HEK293 (cell line): ENCODE data around the gene RPGR.

Experiments used
- BCL11A ChIP-seq: fragments of 450-650 bp; formaldehyde crosslinking; IDR thresholded peaks from 2 replicates; pipeline ENCODE4 v1.5.1; 2016; ENCODE audit warnings: low read depth, missing biosample characterization, missing genetic modification characterization
- FEZF1 ChIP-seq: fragments of 450-650 bp; formaldehyde crosslinking; IDR thresholded peaks from 2 replicates; pipeline ENCODE4 v1.5.1; 2016; ENCODE audit warnings: missing biosample characterization, missing genetic modification characterization
- HOXA7 ChIP-seq: sonication (generic); formaldehyde crosslinking; IDR thresholded peaks from 2 replicates; pipeline ENCODE4 v1.8.1; 2022; ENCODE audit warnings: missing genetic modification reagents, borderline replicate concordance
- KLF9 ChIP-seq: fragments of 450-650 bp; formaldehyde crosslinking; IDR thresholded peaks from 2 replicates; pipeline ENCODE4 v1.5.1; 2016; ENCODE audit warnings: missing biosample characterization, missing genetic modification characterization, low read depth
- OVOL3 ChIP-seq: fragments of 450-650 bp; formaldehyde crosslinking; IDR thresholded peaks from 2 replicates; pipeline ENCODE4 v1.5.1; 2016; ENCODE audit warnings: missing biosample characterization, missing genetic modification characterization
- PBX3 ChIP-seq: sonication (generic); formaldehyde crosslinking; IDR thresholded peaks from 2 replicates; pipeline ENCODE4 v1.8.1; 2022; ENCODE audit warnings: mild to moderate bottlenecking, moderate library complexity, missing genetic modification reagents
- PRDM1 ChIP-seq: fragments of 450-650 bp; formaldehyde crosslinking; IDR thresholded peaks from 2 replicates; pipeline ENCODE4; 2016; ENCODE audit warnings: missing biosample characterization, missing genetic modification characterization
- SCRT2 ChIP-seq: fragments of 450-650 bp; formaldehyde crosslinking; IDR thresholded peaks from 2 replicates; pipeline ENCODE4 v1.5.1; 2016; ENCODE audit warnings: missing biosample characterization, missing genetic modification characterization
- SP3 ChIP-seq: fragments of 450-650 bp; formaldehyde crosslinking; IDR thresholded peaks from 2 replicates; pipeline ENCODE4 v1.5.1; 2016; ENCODE audit warnings: missing biosample characterization, missing genetic modification characterization
- ZBTB10 ChIP-seq: fragments of 450-650 bp; formaldehyde crosslinking; IDR thresholded peaks from 2 replicates; pipeline ENCODE4 v1.5.1; 2016; ENCODE audit warnings: missing biosample characterization, missing genetic modification characterization
- ZBTB26 ChIP-seq: fragments of 450-650 bp; formaldehyde crosslinking; optimal IDR thresholded peaks from 2 replicates; pipeline ENCODE3; 2016; ENCODE audit warnings: missing biosample characterization, mild to moderate bottlenecking, missing genetic modification characterization
- ZNF10 ChIP-seq: fragments of 450-650 bp; formaldehyde crosslinking; IDR thresholded peaks from 2 replicates; pipeline ENCODE4 v1.5.1; 2017; ENCODE audit warnings: missing biosample characterization, missing genetic modification characterization
- ZNF121 ChIP-seq: fragments of 450-650 bp; formaldehyde crosslinking; IDR thresholded peaks from 2 replicates; pipeline ENCODE4 v1.5.1; 2016; ENCODE audit warnings: missing biosample characterization, missing genetic modification characterization
- ZNF169 ChIP-seq: fragments of 450-650 bp; formaldehyde crosslinking; IDR thresholded peaks from 2 replicates; pipeline ENCODE4 v1.5.1; 2016; ENCODE audit warnings: missing biosample characterization, missing genetic modification characterization
- ZNF174 ChIP-seq: fragments of 450-650 bp; formaldehyde crosslinking; IDR thresholded peaks from 2 replicates; pipeline ENCODE4 v1.5.0; 2017; ENCODE audit warnings: missing biosample characterization, mild to moderate bottlenecking, missing genetic modification characterization
- ZNF175 ChIP-seq: fragments of 450-650 bp; formaldehyde crosslinking; IDR thresholded peaks from 2 replicates; pipeline ENCODE4 v1.5.1; 2016; ENCODE audit warnings: missing biosample characterization, missing genetic modification characterization
- ZNF266 ChIP-seq: fragments of 450-650 bp; formaldehyde crosslinking; IDR thresholded peaks from 2 replicates; pipeline ENCODE4 v1.5.1; 2016; ENCODE audit warnings: missing biosample characterization, missing genetic modification characterization, low read depth
- ZNF488 ChIP-seq: fragments of 450-650 bp; formaldehyde crosslinking; IDR thresholded peaks from 2 replicates; pipeline ENCODE4 v1.5.1; 2016; ENCODE audit warnings: missing biosample characterization, missing genetic modification characterization
- ZNF514 ChIP-seq: fragments of 450-650 bp; formaldehyde crosslinking; IDR thresholded peaks from 2 replicates; pipeline ENCODE4 v1.5.1; 2016; ENCODE audit warnings: missing biosample characterization, missing genetic modification characterization
- ZNF521 ChIP-seq: fragments of 450-650 bp; formaldehyde crosslinking; IDR thresholded peaks from 2 replicates; pipeline ENCODE4 v1.5.1; 2017; ENCODE audit warnings: missing biosample characterization, mild to moderate bottlenecking, missing genetic modification characterization
- ZNF571 ChIP-seq: fragments of 450-650 bp; formaldehyde crosslinking; IDR thresholded peaks from 2 replicates; pipeline ENCODE4 v1.5.0; 2017; ENCODE audit warnings: missing biosample characterization, missing genetic modification characterization
- ZNF677 ChIP-seq: fragments of 450-650 bp; IDR thresholded peaks from 2 replicates; pipeline ENCODE4 v1.5.0; 2018; ENCODE audit warnings: missing biosample characterization, mild to moderate bottlenecking, missing genetic modification characterization, moderate library complexity
- ZNF843 ChIP-seq: fragments of 450-650 bp; formaldehyde crosslinking; IDR thresholded peaks from 2 replicates; pipeline ENCODE4 v1.5.1; 2016; ENCODE audit warnings: missing biosample characterization, missing genetic modification characterization
- ZSCAN16 ChIP-seq: fragments of 450-650 bp; formaldehyde crosslinking; IDR thresholded peaks from 2 replicates; pipeline ENCODE4 v1.5.1; 2016; ENCODE audit warnings: missing biosample characterization, missing genetic modification characterization
- ZXDB ChIP-seq: fragments of 450-650 bp; formaldehyde crosslinking; IDR thresholded peaks from 2 replicates; pipeline ENCODE4 v1.5.1; 2016; ENCODE audit warnings: missing biosample characterization, missing genetic modification characterization
- TF ChIP-seq, protein P1 (sequence below): fragments of 450-650 bp; formaldehyde crosslinking; IDR thresholded peaks from 2 replicates; pipeline ENCODE4 v1.5.1; 2016; ENCODE audit warnings: missing biosample characterization, missing genetic modification characterization
- TF ChIP-seq, protein P2 (sequence below): fragments of 450-650 bp; formaldehyde crosslinking; IDR thresholded peaks from 2 replicates; pipeline ENCODE4 v1.5.1; 2016; ENCODE audit warnings: missing biosample characterization, missing genetic modification characterization
- TF ChIP-seq, protein P3 (sequence below): IDR thresholded peaks from 2 replicates; pipeline ENCODE4 v1.6.1; 2011; ENCODE audit warnings: mild to moderate bottlenecking, low read depth, low read length, borderline replicate concordance

RPGR gene

DNA sequence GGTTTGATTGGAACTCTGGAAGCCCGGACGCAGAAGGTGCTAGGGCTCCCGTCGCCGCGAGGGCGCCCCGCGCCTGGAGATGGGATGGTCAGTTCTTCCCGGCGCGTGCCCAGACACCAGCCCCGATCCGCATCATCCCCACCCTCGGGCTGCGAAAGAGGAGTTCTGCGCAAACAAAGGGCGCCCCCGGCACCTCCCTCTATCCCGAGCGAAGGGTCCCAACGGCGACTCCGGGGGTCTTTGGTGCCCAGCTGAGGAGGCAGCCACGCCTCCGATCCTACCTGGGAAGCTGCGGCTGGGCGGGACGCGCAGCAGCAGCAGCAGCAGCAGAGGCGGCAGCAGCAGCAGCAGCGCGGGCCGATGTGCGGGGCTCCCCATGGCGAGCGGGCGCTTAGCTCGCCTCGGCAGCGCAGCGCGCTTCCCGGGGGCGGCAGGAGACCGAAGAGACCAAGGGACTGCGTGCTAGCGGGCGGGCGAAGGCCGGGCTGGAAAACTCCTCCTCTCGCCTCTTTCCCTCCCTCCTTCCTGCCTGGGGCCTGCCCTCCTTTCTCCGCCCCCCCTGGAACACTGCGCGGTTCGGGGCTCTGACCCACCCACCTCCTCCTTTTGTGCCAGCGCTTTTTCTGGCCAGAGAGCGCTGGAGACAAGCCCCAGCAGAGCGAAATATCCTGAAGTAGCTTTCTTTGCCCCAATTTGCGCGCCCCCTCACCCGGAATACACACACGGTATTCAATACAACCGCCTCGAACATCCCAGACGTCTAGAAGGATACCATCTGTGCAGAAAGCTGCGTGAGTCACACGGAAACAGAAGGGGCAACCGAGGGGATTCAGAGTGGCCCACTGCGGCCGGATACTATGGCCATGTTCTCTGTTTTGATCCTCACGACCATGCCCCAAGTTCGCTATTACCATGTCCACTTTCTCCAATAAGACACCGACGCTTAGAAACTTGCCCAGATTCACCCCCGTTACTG is 106.6 kb downstream of the RPGR start, which contains the start of gene SRPX (continued):
- TF ChIP-seq ZXDB (tag by site-specific recombination), result no peak
- no peak for TF ChIP-seq ZNF121 (tag by site-specific recombination)
- TF ChIP-seq ZNF677 (tag by site-specific recombination), result no peak
- TF ChIP-seq, protein P1, sequence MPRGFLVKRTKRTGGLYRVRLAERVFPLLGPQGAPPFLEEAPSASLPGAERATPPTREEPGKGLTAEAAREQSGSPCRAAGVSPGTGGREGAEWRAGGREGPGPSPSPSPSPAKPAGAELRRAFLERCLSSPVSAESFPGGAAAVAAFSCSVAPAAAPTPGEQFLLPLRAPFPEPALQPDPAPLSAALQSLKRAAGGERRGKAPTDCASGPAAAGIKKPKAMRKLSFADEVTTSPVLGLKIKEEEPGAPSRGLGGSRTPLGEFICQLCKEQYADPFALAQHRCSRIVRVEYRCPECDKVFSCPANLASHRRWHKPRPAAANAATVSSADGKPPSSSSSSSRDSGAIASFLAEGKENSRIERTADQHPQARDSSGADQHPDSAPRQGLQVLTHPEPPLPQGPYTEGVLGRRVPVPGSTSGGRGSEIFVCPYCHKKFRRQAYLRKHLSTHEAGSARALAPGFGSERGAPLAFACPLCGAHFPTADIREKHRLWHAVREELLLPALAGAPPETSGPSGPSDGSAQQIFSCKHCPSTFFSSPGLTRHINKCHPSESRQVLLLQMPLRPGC (tag by site-specific recombination), result no peak
- no peak for TF ChIP-seq ZNF10
- TF ChIP-seq SCRT2 (tag by site-specific recombination), result no peak
- 0 out of 2 replicates have a peak, but pooled peaks have one; percentile 6 for TF ChIP-seq PBX3 (CRISPR knock-in tag)
- peak; percentile 54 for TF ChIP-seq SP3
- peak; percentile 72 for TF ChIP-seq ZBTB26
- TF ChIP-seq ZNF571 (tag by site-specific recombination), result no peak
- TF ChIP-seq ZNF174 (tag by site-specific recombination), result no peak
- TF ChIP-seq FEZF1 (tag by site-specific recombination), result no peak
- TF ChIP-seq HOXA7 (CRISPR knock-in tag), result no peak
- TF ChIP-seq ZNF514 (tag by site-specific recombination), result no peak
- TF ChIP-seq ZNF266 (tag by site-specific recombination), result no peak
- TF ChIP-seq ZNF169 (tag by site-specific recombination), result no peak
- no peak for TF ChIP-seq ZBTB10 (tag by site-specific recombination)
- TF ChIP-seq KLF9 (tag by site-specific recombination), result no peak
- no peak for TF ChIP-seq ZNF843 (tag by site-specific recombination)
- no peak for TF ChIP-seq ZNF488
- no peak for TF ChIP-seq PRDM1
- TF ChIP-seq ZNF175 (tag by site-specific recombination), result no peak
- TF ChIP-seq OVOL3 (tag by site-specific recombination), result no peak
- TF ChIP-seq ZNF521, result no peak
- TF ChIP-seq, protein P2, sequence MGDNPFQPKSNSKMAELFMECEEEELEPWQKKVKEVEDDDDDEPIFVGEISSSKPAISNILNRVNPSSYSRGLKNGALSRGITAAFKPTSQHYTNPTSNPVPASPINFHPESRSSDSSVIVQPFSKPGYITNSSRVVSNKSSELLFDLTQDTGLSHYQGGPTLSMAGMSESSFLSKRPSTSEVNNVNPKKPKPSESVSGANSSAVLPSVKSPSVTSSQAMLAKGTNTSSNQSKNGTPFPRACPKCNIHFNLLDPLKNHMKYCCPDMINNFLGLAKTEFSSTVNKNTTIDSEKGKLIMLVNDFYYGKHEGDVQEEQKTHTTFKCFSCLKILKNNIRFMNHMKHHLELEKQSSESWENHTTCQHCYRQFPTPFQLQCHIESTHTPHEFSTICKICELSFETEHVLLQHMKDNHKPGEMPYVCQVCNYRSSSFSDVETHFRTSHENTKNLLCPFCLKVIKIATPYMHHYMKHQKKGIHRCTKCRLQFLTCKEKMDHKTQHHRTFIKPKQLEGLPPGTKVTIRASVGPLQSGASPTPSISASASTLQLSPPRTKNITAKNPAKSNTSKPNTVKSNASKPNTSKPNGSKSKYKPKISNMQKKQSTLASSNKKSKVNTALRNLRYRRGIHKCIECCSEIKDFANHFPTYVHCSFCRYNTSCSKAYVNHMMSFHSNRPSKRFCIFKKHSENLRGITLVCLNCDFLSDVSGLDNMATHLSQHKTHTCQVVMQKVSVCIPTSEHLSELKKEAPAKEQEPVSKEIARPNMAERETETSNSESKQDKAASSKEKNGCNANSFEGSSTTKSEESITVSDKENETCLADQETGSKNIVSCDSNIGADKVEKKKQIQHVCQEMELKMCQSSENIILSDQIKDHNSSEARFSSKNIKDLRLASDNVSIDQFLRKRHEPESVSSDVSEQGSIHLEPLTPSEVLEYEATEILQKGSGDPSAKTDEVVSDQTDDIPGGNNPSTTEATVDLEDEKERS (tag by site-specific recombination), result no peak
- TF ChIP-seq, protein P3, sequence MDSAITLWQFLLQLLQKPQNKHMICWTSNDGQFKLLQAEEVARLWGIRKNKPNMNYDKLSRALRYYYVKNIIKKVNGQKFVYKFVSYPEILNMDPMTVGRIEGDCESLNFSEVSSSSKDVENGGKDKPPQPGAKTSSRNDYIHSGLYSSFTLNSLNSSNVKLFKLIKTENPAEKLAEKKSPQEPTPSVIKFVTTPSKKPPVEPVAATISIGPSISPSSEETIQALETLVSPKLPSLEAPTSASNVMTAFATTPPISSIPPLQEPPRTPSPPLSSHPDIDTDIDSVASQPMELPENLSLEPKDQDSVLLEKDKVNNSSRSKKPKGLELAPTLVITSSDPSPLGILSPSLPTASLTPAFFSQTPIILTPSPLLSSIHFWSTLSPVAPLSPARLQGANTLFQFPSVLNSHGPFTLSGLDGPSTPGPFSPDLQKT, result no peak
- no peak for TF ChIP-seq BCL11A (tag by site-specific recombination)
- no peak for TF ChIP-seq ZSCAN16 (tag by site-specific recombination)
